HEK293 (cell line): Measurements from ENCODE around the gene KCP.

ENCODE experiments used
- IKZF3 ChIP-seq: fragments of 450-650 bp; IDR thresholded peaks from 2 replicates; pipeline ENCODE4 v1.5.0; 2018; ENCODE audit warnings: missing biosample characterization, mild to moderate bottlenecking, missing genetic modification characterization, moderate library complexity
- KLF16 ChIP-seq: fragments of 450-650 bp; formaldehyde crosslinking; IDR thresholded peaks from 2 replicates; pipeline ENCODE4 v1.5.1; 2017; ENCODE audit warnings: missing biosample characterization, missing genetic modification characterization
- MEIS1 ChIP-seq: sonication (generic); formaldehyde crosslinking; IDR thresholded peaks from 2 replicates; pipeline ENCODE4 v1.8.1; 2022; ENCODE audit warnings: missing genetic modification reagents, mild to moderate bottlenecking, borderline replicate concordance
- YY1 ChIP-seq: fragments of 450-650 bp; formaldehyde crosslinking; IDR thresholded peaks from 2 replicates; pipeline ENCODE4 v1.5.1; 2018; ENCODE audit warnings: missing biosample characterization, missing genetic modification characterization
- ZNF138 ChIP-seq: fragments of 450-650 bp; formaldehyde crosslinking; IDR thresholded peaks from 2 replicates; pipeline ENCODE4 v1.5.1; 2016; ENCODE audit warnings: missing biosample characterization, missing genetic modification characterization, borderline replicate concordance
- ZNF140 ChIP-seq: fragments of 450-650 bp; formaldehyde crosslinking; IDR thresholded peaks from 2 replicates; pipeline ENCODE4 v1.5.1; 2016; ENCODE audit warnings: missing biosample characterization, missing genetic modification characterization
- ZNF404 ChIP-seq: fragments of 450-650 bp; formaldehyde crosslinking; IDR thresholded peaks from 2 replicates; pipeline ENCODE4 v1.5.1; 2017; ENCODE audit warnings: missing biosample characterization, missing genetic modification characterization
- ZNF501 ChIP-seq: fragments of 450-650 bp; formaldehyde crosslinking; IDR thresholded peaks from 2 replicates; pipeline ENCODE4 v1.5.1; 2016; ENCODE audit warnings: missing biosample characterization, missing genetic modification characterization
- TF ChIP-seq, protein P1 (sequence below): fragments of 450-650 bp; formaldehyde crosslinking; IDR thresholded peaks from 2 replicates; pipeline ENCODE4 v1.5.1; 2016; ENCODE audit warnings: missing biosample characterization, missing genetic modification characterization
- TF ChIP-seq, protein P2 (sequence below): sonication (generic); formaldehyde crosslinking; IDR thresholded peaks from 2 replicates; pipeline ENCODE4 v1.8.1; 2022; ENCODE audit warnings: mild to moderate bottlenecking, moderate library complexity, missing genetic modification reagents

DNA sequence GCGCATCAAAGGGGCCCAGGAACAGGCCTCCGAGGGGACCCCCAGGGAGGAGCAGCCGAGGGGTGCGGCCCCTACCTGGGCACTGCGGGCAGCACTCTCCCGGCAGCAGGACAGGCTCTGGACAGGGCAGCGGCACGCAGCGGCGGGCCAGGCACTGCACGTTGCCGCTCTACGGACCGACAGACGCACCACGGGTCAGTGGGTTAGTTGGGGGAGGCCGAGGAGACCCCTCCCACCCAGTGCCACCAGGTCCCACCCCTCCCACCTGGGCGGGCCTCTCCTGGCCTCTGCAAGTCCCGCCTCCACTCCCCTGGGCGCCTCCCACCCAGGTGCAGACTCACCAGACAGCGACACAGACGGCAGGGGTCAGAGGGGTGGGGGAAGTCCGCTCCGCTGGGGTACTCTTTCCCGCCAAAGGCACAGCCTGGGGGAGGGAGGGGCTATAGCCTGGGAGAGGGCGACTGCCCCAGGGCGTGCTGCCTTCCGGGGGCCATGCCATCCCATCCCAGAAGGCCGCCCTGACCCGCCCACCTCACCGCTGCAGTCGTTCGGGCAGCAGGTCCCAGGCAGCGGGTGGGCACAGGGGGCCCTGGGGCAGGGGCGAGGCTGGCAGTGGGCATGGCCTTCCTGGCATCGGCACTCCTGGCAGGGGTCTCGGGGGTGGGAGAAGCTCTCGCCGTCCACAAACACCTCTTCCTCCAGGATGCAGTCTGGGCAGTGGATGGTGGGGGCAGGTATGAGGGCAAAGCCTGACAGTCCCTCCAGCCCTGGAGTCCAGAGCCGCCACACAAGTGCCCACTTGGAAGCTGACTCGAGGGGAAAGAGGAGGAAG, 19.2 kb downstream of the KCP start:
- TF ChIP-seq YY1 = no peak
- TF ChIP-seq ZNF404 = no peak
- TF ChIP-seq IKZF3 = no peak
- TF ChIP-seq, protein P1, sequence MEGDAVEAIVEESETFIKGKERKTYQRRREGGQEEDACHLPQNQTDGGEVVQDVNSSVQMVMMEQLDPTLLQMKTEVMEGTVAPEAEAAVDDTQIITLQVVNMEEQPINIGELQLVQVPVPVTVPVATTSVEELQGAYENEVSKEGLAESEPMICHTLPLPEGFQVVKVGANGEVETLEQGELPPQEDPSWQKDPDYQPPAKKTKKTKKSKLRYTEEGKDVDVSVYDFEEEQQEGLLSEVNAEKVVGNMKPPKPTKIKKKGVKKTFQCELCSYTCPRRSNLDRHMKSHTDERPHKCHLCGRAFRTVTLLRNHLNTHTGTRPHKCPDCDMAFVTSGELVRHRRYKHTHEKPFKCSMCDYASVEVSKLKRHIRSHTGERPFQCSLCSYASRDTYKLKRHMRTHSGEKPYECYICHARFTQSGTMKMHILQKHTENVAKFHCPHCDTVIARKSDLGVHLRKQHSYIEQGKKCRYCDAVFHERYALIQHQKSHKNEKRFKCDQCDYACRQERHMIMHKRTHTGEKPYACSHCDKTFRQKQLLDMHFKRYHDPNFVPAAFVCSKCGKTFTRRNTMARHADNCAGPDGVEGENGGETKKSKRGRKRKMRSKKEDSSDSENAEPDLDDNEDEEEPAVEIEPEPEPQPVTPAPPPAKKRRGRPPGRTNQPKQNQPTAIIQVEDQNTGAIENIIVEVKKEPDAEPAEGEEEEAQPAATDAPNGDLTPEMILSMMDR (tag by site-specific recombination) = no peak
- no peak for TF ChIP-seq ZNF138 (tag by site-specific recombination)
- no peak for TF ChIP-seq ZNF140 (tag by site-specific recombination)
- TF ChIP-seq, protein P2, sequence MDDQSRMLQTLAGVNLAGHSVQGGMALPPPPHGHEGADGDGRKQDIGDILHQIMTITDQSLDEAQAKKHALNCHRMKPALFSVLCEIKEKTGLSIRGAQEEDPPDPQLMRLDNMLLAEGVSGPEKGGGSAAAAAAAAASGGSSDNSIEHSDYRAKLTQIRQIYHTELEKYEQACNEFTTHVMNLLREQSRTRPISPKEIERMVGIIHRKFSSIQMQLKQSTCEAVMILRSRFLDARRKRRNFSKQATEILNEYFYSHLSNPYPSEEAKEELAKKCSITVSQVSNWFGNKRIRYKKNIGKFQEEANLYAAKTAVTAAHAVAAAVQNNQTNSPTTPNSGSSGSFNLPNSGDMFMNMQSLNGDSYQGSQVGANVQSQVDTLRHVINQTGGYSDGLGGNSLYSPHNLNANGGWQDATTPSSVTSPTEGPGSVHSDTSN (CRISPR knock-in tag) = no peak
- TF ChIP-seq ZNF501 = no peak
- TF ChIP-seq KLF16 (tag by site-specific recombination) = no peak
- no peak for TF ChIP-seq MEIS1 (CRISPR knock-in tag)
